ENCODE results near the gene CPPED1.

- TF ChIP-seq CTCF (IDR thresholded peaks at IDR 0.05) (no peak), POLR2A (IDR thresholded peaks at IDR 0.05) (no peak)
These were observed 190.3 kb downstream of the CPPED1 start for GRCh38 chr16:12613131-12613991.

All from tibial nerve (tissue), 3 donors.